ENCODE measurements around the gene MLC1.

- TF ChIP-seq EP300 (IDR thresholded peaks at IDR 0.05) (no peak), CTCF (IDR thresholded peaks at IDR 0.05) (no peak)
These were observed 59.2 kb downstream of the MLC1 start for GRCh38 chr22:50025993-50026392.
